ENCODE data around the gene YJEFN3. TPM values are rescaled to one million over a fixed set of nuclear protein-coding genes. Genes with fewer than 3 reads are reported as not detected.

YJEFN3 gene
- total and polyA plus RNA-seq, 2 donors from 2014 or later, result 3.1 to 3.7 TPM

Other genes with a start within 250 kb of the YJEFN3 start
- gene SUGP1, start 208.4 kb upstream of the YJEFN3 start, total RNA-seq, result 53.1 TPM
- 34.7 TPM for gene SUGP1, start 208.4 kb upstream of the YJEFN3 start, polyA plus RNA-seq (ENCODE audit: insufficient read depth, low read depth, low replicate concordance)
- 69.8 TPM for gene MAU2, start 208.1 kb upstream of the YJEFN3 start, total RNA-seq
- gene MAU2, start 208.1 kb upstream of the YJEFN3 start, polyA plus RNA-seq (ENCODE audit: insufficient read depth, low read depth, low replicate concordance), result 12.3 TPM
- 91.0 TPM for gene GATAD2A, start 123.2 kb upstream of the YJEFN3 start, total RNA-seq
- gene GATAD2A, start 123.2 kb upstream of the YJEFN3 start, polyA plus RNA-seq (ENCODE audit: insufficient read depth, low read depth, low replicate concordance), result 18.0 TPM
- 3.7 TPM for gene TSSK6, start 13.4 kb upstream of the YJEFN3 start, total RNA-seq
- gene TSSK6, start 13.4 kb upstream of the YJEFN3 start, polyA plus RNA-seq (ENCODE audit: insufficient read depth, low read depth, low replicate concordance), result 1.4 TPM
- 328 TPM for gene NDUFA13, start 12.7 kb upstream of the YJEFN3 start, total RNA-seq
- gene NDUFA13, start 12.7 kb upstream of the YJEFN3 start, polyA plus RNA-seq (ENCODE audit: insufficient read depth, low read depth, low replicate concordance), result 627 TPM
- 0.41 TPM for gene CILP2, start 9.4 kb downstream of the YJEFN3 start, total RNA-seq
- not detected for gene CILP2, start 9.4 kb downstream of the YJEFN3 start, polyA plus RNA-seq (ENCODE audit: insufficient read depth, low read depth, low replicate concordance)
- 5.7 TPM for gene PBX4, start 89.8 kb downstream of the YJEFN3 start, total RNA-seq
- 3.9 TPM for gene PBX4, start 89.8 kb downstream of the YJEFN3 start, polyA plus RNA-seq (ENCODE audit: insufficient read depth, low read depth, low replicate concordance)
- 10.4 TPM for gene LPAR2, start 99.3 kb downstream of the YJEFN3 start, total RNA-seq
- 5.6 TPM for gene LPAR2, start 99.3 kb downstream of the YJEFN3 start, polyA plus RNA-seq (ENCODE audit: insufficient read depth, low read depth, low replicate concordance)
- 18.8 TPM for gene GMIP, start 114.7 kb downstream of the YJEFN3 start, total RNA-seq
- gene GMIP, start 114.7 kb downstream of the YJEFN3 start, polyA plus RNA-seq (ENCODE audit: insufficient read depth, low read depth, low replicate concordance), result 3.3 TPM
- 78.1 TPM for gene ATP13A1, start 134.8 kb downstream of the YJEFN3 start, total RNA-seq
- 30.1 TPM for gene ATP13A1, start 134.8 kb downstream of the YJEFN3 start, polyA plus RNA-seq (ENCODE audit: insufficient read depth, low read depth, low replicate concordance)
- 21.2 TPM for gene ZNF101, start 139.9 kb downstream of the YJEFN3 start, total RNA-seq
- 10.2 TPM for gene ZNF101, start 139.9 kb downstream of the YJEFN3 start, polyA plus RNA-seq (ENCODE audit: insufficient read depth, low read depth, low replicate concordance)
- 10.2 TPM for gene ZNF14, start 204.2 kb downstream of the YJEFN3 start, total RNA-seq
- gene ZNF14, start 204.2 kb downstream of the YJEFN3 start, polyA plus RNA-seq (ENCODE audit: insufficient read depth, low read depth, low replicate concordance), result 5.0 TPM